Glomerular visceral epithelial cell (primary cell): ENCODE measurements around the gene SPOCD1.
"Not testable (repeated sequence)": the region's sequence is repeated elsewhere in the genome, so short reads cannot be mapped to it uniquely, and the experiment has no call there.

ENCODE experiments used
- DNase-seq: peaks from one replicate; pipeline ENCODE4 v3.0.0-alpha.2; 2016; ENCODE audit errors: extremely low spot score

SPOCD1 gene

DNA sequence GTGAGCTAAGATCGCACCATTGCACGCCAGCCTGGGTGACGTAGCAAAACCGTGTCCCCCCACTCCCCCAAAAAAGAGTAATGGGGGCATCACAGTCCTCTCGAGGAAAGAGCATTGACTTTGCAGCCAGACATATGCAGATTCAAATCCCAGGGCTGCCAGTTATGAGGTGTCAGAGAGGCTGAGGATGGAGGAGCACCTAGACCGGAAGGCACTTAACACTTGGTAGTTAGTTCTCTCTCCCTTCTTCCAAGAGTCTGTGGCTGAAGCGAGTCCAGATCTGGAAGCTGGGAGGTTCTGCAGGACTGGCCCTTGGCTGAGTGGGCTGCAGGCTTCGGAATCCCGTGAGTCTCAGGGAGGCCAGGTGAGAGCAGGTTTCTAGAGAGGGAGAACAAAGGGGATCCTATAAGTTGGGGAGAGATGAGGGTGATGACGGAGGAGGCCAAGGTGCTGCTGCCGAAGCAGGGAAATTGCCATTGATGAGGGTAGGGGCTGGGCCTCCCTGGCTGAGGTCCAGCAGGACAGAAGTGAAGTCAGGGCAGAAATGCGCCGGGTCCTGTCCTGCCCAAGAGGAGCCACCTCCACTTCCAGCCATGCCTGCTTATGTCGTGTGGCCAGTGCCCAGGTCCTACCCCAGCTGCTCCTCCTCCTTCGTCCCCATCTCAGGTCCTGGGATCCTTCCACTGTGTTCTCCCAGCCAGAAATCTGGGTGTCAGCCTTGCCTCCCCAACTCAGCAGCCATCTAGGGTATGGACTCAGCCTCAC is 13.3 kb upstream of the SPOCD1 start:
- no peak for DNase-seq

DNA sequence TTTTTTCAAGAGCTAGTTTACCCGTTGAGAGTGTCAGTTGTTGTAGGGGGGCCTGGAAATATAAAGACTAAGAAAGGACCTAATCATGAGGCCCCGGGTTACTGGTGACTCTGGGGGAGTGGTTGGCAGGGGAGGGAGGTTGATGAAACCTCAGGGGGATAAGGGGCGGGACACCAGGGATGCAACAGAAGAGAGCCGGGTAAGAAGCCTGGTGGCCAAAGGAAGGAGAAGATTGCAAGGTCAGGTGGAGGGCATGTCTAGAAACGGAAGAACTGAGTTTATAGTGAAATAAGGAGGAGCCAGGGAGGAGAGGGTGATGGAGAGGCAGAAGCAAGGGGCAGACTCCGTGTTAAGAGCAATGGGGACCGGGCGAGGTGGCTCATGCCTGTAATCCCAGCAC is 12.5 kb upstream of the SPOCD1 start:
- no peak for DNase-seq

GRCh38 chr1:31823780-31824179 is 8.0 kb upstream of the SPOCD1 start:
- no peak for DNase-seq

DNA sequence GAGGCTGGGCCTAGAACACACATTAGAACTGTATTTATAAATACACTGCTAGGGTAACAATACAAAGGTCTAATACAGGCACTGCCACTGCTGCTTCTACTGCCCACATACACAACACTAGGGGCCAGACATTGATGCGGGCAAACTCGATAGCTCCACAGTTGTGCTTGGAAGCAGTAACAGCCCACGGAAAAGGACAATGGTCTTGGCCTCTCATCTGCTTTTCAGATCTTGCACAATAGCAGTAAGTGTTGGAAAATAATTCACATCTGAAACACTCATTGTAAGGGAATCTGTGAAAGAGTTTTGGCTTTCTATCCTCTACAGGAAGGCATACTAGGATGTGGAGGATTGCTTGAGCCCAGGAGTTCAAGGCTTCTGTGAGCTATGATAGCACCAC is 6.9 kb upstream of the SPOCD1 start:
- DNase-seq: no peak

GRCh38 chr1:31820196-31820595 is 4.4 kb upstream of the SPOCD1 start:
- not testable (repeated sequence) for DNase-seq

DNA sequence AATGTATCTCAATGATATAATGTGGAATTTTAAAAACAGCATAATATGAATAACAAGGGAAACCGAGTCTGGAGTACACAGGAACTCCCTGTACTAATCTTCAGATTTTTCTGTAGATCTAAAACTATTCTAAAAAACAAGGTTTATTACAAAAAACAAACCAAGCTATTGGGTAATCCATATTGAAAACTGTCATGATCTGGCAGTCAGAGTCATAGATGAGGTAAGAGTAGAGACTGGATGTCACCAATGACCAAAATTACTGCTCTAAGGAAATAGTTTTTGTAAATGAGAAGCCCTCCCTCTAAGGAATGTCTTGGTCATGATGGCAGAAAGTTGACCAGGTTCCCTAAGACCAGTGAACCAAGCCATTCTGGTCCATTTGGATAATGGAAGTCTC is 2.4 kb upstream of the SPOCD1 start:
- DNase-seq: no peak

DNA sequence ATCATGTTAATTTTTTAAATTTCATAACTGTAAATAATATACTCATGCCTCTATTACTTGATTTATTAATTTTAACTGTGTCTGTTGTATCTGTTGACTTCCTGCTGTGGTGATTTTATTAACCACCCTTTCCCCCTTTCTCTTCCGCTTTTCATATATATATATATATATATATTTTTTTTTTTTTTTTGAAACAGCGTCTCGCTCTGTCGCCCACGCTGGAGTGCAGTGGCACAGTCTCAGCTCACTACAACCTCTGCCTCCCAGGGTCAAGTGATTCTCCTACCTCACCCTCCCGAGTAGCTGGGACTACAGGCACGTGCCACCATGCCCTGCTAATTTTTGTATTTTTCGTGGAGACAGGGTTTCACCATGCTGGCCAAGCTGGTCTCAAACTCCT is 1.1 kb upstream of the SPOCD1 start:
- DNase-seq: not testable (repeated sequence)

DNA sequence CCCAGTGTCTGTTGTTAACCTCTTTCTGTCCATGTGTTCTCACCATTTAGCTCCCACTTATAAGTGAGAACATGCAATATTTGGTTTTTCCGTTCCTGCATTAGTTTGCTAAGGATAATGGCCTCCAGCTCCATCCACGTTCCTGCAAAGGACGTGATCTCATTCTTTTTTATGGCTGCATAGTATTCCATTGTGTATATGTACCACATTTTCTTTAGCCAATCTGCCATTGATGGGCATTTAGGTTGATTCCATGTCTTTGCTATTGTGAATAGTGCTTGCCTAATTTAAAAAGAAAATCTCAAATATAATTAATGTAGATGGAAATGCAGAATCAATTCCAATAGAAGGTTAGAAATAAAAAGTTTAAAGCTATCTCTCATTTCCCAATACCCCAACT is 679 bp upstream of the SPOCD1 start:
- DNase-seq: not testable (repeated sequence)

GRCh38 chr1:31815307-31815645 is 546 bp downstream of the SPOCD1 start:
- DNase-seq: no peak

GRCh38 chr1:31814631-31815306 is 1.1 kb downstream of the SPOCD1 start:
- DNase-seq: no peak

DNA sequence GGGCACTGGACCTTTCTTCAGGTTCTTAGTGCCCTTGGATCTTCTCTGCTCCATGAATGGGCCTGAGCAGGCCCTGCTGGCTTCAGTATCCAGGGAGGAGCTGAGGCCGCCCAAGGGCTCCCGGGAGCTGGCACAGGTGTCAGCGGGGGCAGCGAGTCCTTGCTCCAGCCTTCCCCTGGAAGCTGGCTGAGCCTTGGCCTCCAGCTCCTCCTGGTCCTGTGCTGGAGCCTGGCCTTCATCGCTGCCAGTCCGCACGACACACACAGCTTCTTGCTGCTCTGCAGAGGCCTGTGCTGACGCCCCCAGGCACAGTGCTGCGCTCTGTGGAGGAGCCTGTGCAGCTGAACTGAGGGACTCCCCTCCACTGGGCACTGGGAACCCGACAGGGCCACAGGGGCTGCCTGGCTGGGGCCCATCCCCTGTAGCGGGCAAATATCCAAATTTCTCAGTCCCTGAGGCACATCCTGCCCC is 1.7 kb downstream of the SPOCD1 start:
- DNase-seq: no peak

DNA sequence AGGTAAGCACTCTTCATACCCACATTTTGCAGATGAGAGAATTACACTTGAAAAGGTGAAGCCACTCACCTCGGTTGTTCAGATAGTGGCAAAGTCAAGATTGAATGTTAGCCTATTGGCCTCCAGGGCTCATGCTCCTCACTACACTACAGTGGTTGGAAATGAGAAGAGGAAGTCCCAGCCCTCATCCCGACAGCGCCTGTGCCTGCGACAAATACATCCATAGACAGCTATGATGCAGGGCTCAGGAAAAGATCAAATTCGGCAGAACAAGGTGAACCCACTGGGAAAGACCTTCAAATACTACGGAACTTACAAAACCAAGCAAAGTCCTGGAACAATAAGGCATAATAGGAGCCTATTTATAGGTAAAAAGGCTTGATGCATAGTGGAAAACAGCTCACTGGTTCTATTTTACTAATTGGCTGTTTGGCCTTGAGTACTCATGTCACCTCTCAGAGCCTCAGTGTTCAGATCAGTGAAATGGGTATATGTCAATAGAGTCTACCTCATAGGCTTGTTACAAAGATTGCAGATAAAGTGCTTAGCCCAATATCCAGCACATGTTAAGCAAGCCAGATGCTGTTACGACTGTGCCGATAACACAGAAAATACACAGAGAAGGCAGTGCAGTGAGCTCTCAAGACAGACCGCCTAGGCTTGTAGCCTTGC is 3.5 kb downstream of the SPOCD1 start:
- no peak for DNase-seq

GRCh38 chr1:31811605-31812004 is 4.2 kb downstream of the SPOCD1 start:
- DNase-seq: peak; percentile 62

GRCh38 chr1:31809698-31810097 is 6.1 kb downstream of the SPOCD1 start:
- no peak for DNase-seq

- DNase-seq: no peak
These were observed 8.4 kb downstream of the SPOCD1 start for GRCh38 chr1:31807273-31808048.

- DNase-seq: no peak
These were observed 10.5 kb downstream of the SPOCD1 start for GRCh38 chr1:31805318-31805717.

- no peak for DNase-seq
These were observed 11.7 kb downstream of the SPOCD1 start for GRCh38 chr1:31804098-31804497.

GRCh38 chr1:31803610-31804009 is 12.2 kb downstream of the SPOCD1 start:
- DNase-seq: no peak

DNA sequence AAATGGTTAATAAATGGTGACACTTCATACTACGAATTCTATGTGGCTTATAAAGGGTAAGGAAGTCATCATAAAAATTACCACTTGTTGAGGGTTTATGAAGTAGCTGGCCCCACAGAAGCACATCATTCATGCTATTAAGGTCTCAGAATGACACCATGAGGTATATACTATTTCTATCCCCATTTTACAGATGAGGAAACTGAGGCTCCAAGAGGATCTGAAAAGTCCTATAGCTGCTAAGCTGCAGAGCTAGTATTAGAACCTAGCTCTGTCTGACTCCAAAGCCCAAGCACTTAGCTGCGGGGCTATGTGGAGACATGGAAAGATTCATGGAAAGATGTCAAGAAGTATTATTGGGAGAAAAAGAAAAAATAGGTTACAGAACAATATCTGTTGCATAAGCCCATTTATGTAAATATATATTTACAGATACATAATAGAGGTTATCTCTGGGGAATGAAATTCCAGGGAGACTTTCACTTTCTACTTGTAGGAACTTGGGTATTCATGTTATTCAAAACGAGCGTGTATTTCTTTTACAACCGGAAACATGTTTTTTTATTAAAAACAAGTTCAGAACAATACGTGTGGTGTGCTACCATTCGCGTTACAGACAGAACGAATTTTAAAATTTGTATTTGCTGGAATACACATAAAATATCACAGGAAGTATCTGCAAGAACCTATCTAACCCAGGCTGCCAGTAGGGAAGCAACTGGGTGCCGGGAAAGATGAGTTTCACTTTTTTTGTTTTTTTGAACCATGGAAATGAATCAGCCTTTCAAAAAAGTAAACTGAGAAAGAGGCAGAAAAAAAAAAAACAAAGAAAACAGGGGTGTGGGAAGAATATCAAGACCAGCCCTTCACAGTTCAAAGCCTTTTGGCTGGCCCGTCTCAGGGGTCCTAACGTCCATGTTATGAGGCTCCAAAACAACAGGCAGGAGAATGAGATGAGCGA is 13.4 kb downstream of the SPOCD1 start:
- no peak for DNase-seq

DNA sequence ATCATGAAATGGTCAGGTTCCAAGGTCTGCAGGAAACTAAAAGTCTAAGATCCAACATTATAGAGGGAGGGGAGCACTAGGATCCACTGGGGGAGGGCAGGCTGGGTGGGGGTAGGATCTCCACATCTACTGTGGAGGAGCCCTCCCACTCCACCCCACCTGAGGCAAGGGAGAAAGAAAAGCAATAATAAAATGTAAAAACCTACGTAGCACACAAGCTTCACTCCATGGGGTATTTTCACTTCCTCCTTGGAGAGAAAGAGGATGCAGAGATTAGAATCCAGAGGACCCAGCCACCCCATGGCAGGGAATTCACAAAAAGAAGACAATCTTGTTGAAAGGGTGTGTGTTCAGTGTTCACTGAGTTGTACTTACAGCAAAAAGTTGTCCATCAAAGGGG is 14.4 kb downstream of the SPOCD1 start:
- DNase-seq: no peak

GRCh38 chr1:31800674-31800967 is 15.2 kb downstream of the SPOCD1 start:
- no peak for DNase-seq
